ENCODE measurements around the gene CTBP2. TPM values are rescaled to one million over a fixed set of nuclear protein-coding genes. Genes with fewer than 3 reads are reported as not detected.
"Not testable (repeated sequence)": the region's sequence is repeated elsewhere in the genome, so short reads cannot be mapped to it uniquely, and the experiment has no call there.

The CTBP2 gene
- total and polyA plus RNA-seq, 4 donors = 19.2 to 80.6 (median 63.2) TPM

DNA sequence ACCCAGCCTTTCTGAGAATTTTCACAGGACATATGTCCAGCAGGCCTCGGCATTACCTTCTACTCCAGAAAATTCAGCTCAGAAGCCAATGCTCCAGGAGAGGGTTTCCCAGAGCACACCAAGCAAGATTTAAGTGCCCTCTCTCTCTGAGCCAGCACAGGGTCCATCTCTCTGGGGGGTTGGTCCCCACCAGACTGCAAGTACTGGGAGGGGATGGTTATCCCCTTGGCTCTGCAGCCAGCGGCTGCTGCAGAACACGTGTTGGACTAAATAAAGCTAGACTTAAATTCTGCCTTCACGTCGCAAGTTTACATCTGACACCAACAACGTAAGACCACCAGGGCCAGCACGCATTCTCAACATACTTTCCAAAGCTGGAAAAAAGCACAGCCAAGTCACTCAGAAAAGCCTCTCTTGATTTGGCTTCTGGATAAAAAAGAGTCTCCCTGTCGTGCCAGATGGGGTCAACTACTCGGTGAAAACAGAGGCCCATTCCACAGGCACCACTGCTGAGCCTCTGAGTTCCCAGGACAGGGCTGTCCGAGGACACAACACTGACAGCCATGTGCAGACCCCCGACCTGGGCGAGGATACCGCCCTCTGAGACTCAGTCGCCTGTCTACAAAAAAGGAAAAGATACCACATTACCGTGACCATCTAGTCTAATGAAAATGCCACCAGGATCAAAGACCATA is 77.3 kb downstream of the CTBP2 start:
- DNase-seq (peak; percentile 63 to 74 (median 70)), ATAC-seq (ENCODE audit: insufficient read depth, low FRiP score) (no peak)
- TF ChIP-seq, protein P1, sequence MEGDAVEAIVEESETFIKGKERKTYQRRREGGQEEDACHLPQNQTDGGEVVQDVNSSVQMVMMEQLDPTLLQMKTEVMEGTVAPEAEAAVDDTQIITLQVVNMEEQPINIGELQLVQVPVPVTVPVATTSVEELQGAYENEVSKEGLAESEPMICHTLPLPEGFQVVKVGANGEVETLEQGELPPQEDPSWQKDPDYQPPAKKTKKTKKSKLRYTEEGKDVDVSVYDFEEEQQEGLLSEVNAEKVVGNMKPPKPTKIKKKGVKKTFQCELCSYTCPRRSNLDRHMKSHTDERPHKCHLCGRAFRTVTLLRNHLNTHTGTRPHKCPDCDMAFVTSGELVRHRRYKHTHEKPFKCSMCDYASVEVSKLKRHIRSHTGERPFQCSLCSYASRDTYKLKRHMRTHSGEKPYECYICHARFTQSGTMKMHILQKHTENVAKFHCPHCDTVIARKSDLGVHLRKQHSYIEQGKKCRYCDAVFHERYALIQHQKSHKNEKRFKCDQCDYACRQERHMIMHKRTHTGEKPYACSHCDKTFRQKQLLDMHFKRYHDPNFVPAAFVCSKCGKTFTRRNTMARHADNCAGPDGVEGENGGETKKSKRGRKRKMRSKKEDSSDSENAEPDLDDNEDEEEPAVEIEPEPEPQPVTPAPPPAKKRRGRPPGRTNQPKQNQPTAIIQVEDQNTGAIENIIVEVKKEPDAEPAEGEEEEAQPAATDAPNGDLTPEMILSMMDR (IDR thresholded peaks at IDR 0.05; ENCODE audit: control extremely low read depth, extremely low read depth) = no peak
- no peaks in the 10 kb centered on the region for H3K9me3 ChIP-seq (ENCODE audit: control insufficient read depth in 4 of 4, insufficient read depth in 3 of 4, low read length in 3 of 4)
- no peak overlapping the region for H3K4me3 ChIP-seq
- peaks cover 4 to 31% (median 11%) of the 10 kb centered on the region in 5 donors for H3K4me1 ChIP-seq (ENCODE audit: control insufficient read depth in 5 of 5, insufficient read depth in 5 of 5, low read length in 5 of 5)
- no peaks in the 10 kb centered on the region for H3K27me3 ChIP-seq (ENCODE audit: control insufficient read depth in 3 of 3, insufficient read depth in 3 of 3, low read length in 2 of 3)
- H3K9ac ChIP-seq (ENCODE audit: insufficient read depth in 1 of 2, low read length in 2 of 2) = no peak overlapping the region
- 85% methylated on average over 15 of the region's 15 CpGs for WGBS, 2 donors
- H3K27ac ChIP-seq (ENCODE audit: low read depth in 1 of 2, low read length in 1 of 2) = peak overlapping the region; percentile 34 to 56
- H3K36me3 ChIP-seq (ENCODE audit: control insufficient read depth in 4 of 4, insufficient read depth in 4 of 4, low read length in 4 of 4) = peaks cover 0 to 14% (median 8%) of the 10 kb centered on the region in 4 donors

DNA sequence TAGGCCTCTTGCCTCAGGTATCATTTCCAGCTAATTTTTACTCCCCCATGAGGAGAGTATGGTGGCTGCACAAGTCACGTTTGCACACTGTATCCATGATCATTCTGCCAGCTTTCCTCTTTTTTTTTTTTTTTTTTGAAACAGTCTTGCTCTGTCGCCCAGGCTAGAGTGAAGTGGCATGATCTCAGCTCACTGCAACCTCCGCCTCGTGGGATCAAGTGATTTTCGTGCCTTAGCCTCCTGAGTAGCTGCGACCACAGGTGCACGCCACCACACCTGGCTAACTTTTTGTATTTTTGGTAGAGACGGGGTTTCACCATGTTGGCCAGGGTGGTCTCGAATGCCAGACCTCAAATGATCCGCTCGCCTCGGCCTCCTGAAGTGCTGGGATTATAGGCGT is 77.9 kb downstream of the CTBP2 start:
- H3K9ac ChIP-seq (ENCODE audit: insufficient read depth in 1 of 2, low read length in 2 of 2); DNase-seq: not testable (repeated sequence)

DNA sequence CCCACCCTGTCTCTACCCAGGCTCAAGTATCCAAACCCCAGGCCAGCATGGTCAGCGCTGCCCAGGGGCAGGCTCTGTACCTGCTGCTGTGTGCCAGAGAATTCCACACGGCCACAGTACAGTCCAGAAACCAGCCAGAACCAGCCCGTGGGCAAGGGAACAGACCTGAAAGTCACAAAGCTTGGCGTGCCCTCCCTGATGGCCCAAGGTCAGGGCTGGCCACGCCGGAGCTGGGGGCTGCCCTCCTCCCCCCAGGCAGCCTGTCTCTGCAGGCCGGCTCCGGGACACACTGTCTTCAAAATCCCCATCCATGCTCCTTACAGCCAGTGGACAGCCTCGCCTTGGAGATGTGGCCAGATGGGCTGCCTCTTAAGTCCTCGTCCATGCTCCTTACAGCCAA is 78.4 kb downstream of the CTBP2 start:
- DNase-seq (no peak), ATAC-seq (ENCODE audit: insufficient read depth, low FRiP score) (no peak)
- Histone ChIP-seq H3K9ac (ENCODE audit: insufficient read depth in 1 of 2, low read length in 2 of 2) (no peak overlapping the region), H3K36me3 (ENCODE audit: control insufficient read depth in 4 of 4, insufficient read depth in 4 of 4, low read length in 4 of 4) (peaks cover 0 to 7% (median 2%) of the 10 kb centered on the region in 4 donors), H3K4me1 (ENCODE audit: control insufficient read depth in 5 of 5, insufficient read depth in 5 of 5, low read length in 5 of 5) (peaks cover 4 to 32% (median 18%) of the 10 kb centered on the region in 5 donors), H3K9me3 (ENCODE audit: control insufficient read depth in 4 of 4, insufficient read depth in 3 of 4, low read length in 3 of 4) (no peaks in the 10 kb centered on the region), H3K4me3 (no peak overlapping the region), H3K27me3 (ENCODE audit: control insufficient read depth in 3 of 3, insufficient read depth in 3 of 3, low read length in 2 of 3) (no peaks in the 10 kb centered on the region), H3K27ac (ENCODE audit: low read depth in 1 of 2, low read length in 1 of 2) (peak overlapping the region; percentile 9 to 12)
- WGBS, 2 donors = 89 to 97% methylated on average over 10 of the region's 10 CpGs
- TF ChIP-seq, protein P1 (IDR thresholded peaks at IDR 0.05; ENCODE audit: control extremely low read depth, extremely low read depth) = no peak

More for the DNA sequence above, 77.9 kb downstream of the CTBP2 start:
- not testable (repeated sequence) for H3K4me3 ChIP-seq; ATAC-seq (ENCODE audit: insufficient read depth, low FRiP score); H3K27me3 ChIP-seq (ENCODE audit: control insufficient read depth in 3 of 3, insufficient read depth in 3 of 3, low read length in 2 of 3); H3K27ac ChIP-seq (ENCODE audit: low read depth in 1 of 2, low read length in 1 of 2); H3K36me3 ChIP-seq (ENCODE audit: control insufficient read depth in 4 of 4, insufficient read depth in 4 of 4, low read length in 4 of 4); H3K9me3 ChIP-seq (ENCODE audit: control insufficient read depth in 4 of 4, insufficient read depth in 3 of 4, low read length in 3 of 4)
- WGBS, 2 donors = 95 to 96% methylated on average over 13 of the region's 13 CpGs
- peaks cover 4 to 31% (median 13%) of the 10 kb centered on the region in 5 donors for H3K4me1 ChIP-seq (ENCODE audit: control insufficient read depth in 5 of 5, insufficient read depth in 5 of 5, low read length in 5 of 5)

DNA sequence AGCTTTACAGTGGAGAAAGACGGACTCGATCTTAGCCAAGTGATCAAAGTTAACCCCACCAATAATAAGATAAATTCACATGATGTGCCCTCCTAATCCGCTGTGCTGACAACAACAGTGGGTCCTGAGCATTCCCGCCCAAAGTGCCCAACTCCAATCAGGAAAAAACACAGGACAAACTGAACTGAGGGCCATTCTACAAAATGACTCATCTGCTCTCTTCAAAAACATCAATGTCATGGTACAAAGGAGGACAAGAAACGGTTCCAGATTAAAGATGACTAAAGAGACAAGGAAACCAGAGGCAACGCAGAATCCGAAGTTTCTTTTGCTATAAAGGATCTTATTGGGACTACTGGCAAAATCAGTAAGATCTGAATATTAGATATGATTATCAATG is 79.4 kb downstream of the CTBP2 start:
- H3K9ac ChIP-seq (ENCODE audit: insufficient read depth in 1 of 2, low read length in 2 of 2) = no peak overlapping the region

More for the DNA sequence above, 79.4 kb downstream of the CTBP2 start:
- TF ChIP-seq, protein P1 (IDR thresholded peaks at IDR 0.05; ENCODE audit: control extremely low read depth, extremely low read depth) = no peak
- 82 to 90% methylated on average over 7 of the region's 7 CpGs for WGBS, 2 donors
- no peak for DNase-seq
- no peak overlapping the region for H3K4me3 ChIP-seq
- no peak for ATAC-seq (ENCODE audit: insufficient read depth, low FRiP score)
- no peak overlapping the region for H3K27ac ChIP-seq (ENCODE audit: low read depth in 1 of 2, low read length in 1 of 2)
- no peaks in the 10 kb centered on the region for H3K9me3 ChIP-seq (ENCODE audit: control insufficient read depth in 4 of 4, insufficient read depth in 3 of 4, low read length in 3 of 4)
- peaks cover 4 to 37% (median 18%) of the 10 kb centered on the region in 5 donors for H3K4me1 ChIP-seq (ENCODE audit: control insufficient read depth in 5 of 5, insufficient read depth in 5 of 5, low read length in 5 of 5)
- H3K36me3 ChIP-seq (ENCODE audit: control insufficient read depth in 4 of 4, insufficient read depth in 4 of 4, low read length in 4 of 4) = peaks cover 0 to 6% (median 3%) of the 10 kb centered on the region in 4 donors
- no peaks in the 10 kb centered on the region for H3K27me3 ChIP-seq (ENCODE audit: control insufficient read depth in 3 of 3, insufficient read depth in 3 of 3, low read length in 2 of 3)
